Neuronal stem cell (in vitro differentiated cells): ENCODE results near the gene KDM4C.

Experiments used
- DNase-seq: peaks from one replicate; pipeline ENCODE4 v3.0.0-alpha.2; 2013; ENCODE audit warnings: low spot score
- H2AFZ ChIP-seq: one replicate; pipeline ENCODE4 v1.6.1; 2013; ENCODE audit warnings: mild to moderate bottlenecking, low read length, inconsistent platforms
- H2AK5ac ChIP-seq: 2 replicates; pipeline ENCODE4 v1.6.1; 2013; ENCODE audit warnings: low read depth, mild to moderate bottlenecking, inconsistent platforms, low read length, moderate library complexity, mixed read lengths
- H2BK120ac ChIP-seq: 2 replicates; pipeline ENCODE4 v1.6.1; 2013; ENCODE audit warnings: low read depth, mild to moderate bottlenecking, inconsistent platforms, low read length, moderate library complexity, mixed read lengths
- H2BK12ac ChIP-seq: one replicate; pipeline ENCODE4 v1.6.1; 2013; ENCODE audit warnings: low read length, inconsistent platforms
- H2BK15ac ChIP-seq: 2 replicates; pipeline ENCODE4 v1.6.1; 2013; ENCODE audit warnings: mild to moderate bottlenecking, low read length, inconsistent platforms, mixed read lengths
- H2BK5ac ChIP-seq: one replicate; pipeline ENCODE4 v1.6.1; 2013; ENCODE audit warnings: inconsistent platforms, mild to moderate bottlenecking, low read length, moderate library complexity
- H3K14ac ChIP-seq: one replicate; pipeline ENCODE4 v1.6.1; 2013; ENCODE audit warnings: low read length, inconsistent platforms
- H3K18ac ChIP-seq: 2 replicates; pipeline ENCODE4 v1.6.1; 2013; ENCODE audit warnings: low read length, inconsistent platforms
- H3K23ac ChIP-seq: 2 replicates; pipeline ENCODE4 v1.6.1; 2013; ENCODE audit warnings: low read depth, mild to moderate bottlenecking, mixed read lengths, low read length, inconsistent platforms; ENCODE audit not compliant: poor library complexity
- H3K27ac ChIP-seq: replicated peaks from 3 replicates; pipeline ENCODE4 v1.5.1; 2013; ENCODE audit warnings: low read length, inconsistent platforms
- H3K27me3 ChIP-seq, 3 experiments: 2 replicates each; pipeline ENCODE4 v1.6.1; 2013; ENCODE audit warnings: low read length in 3 of 3, mild to moderate bottlenecking in 2 of 3, inconsistent platforms in 1 of 3, low read depth in 1 of 3, mixed read lengths in 1 of 3, moderate library complexity in 1 of 3; ENCODE audit not compliant: control insufficient read depth in 3 of 3, insufficient read depth in 3 of 3
- H3K36me3 ChIP-seq, 2 donors: replicated peaks in 1 of 2; 2 replicates each; pipeline ENCODE4 v1.6.1; 2013; ENCODE audit warnings: low read length in 2 of 2; ENCODE audit not compliant: control insufficient read depth in 2 of 2, insufficient read depth in 2 of 2
- H3K4ac ChIP-seq: 2 replicates; pipeline ENCODE4 v1.6.1; 2013; ENCODE audit warnings: inconsistent platforms, mild to moderate bottlenecking, low read length, moderate library complexity
- H3K4me1 ChIP-seq, 2 donors: 1 replicate in 1 of 2; 2 replicates in 1 of 2; pipeline ENCODE4 v1.6.1; 2013; ENCODE audit warnings: low read length in 2 of 2, low read depth in 1 of 2; ENCODE audit not compliant: control insufficient read depth in 2 of 2, insufficient read depth in 1 of 2
- H3K4me2 ChIP-seq: one replicate; pipeline ENCODE4 v1.6.1; 2013; ENCODE audit warnings: mild to moderate bottlenecking, low read length, inconsistent platforms; ENCODE audit not compliant: insufficient read depth, poor library complexity, severe bottlenecking
- H3K4me3 ChIP-seq, 2 donors: 2 replicates each; pipeline ENCODE4 v1.5.1; 2013; ENCODE audit warnings: low read length in 2 of 2, mild to moderate bottlenecking in 2 of 2, inconsistent platforms in 1 of 2, moderate library complexity in 1 of 2
- H3K79me1 ChIP-seq: one replicate; pipeline ENCODE4 v1.6.1; 2013; ENCODE audit warnings: low read depth, mild to moderate bottlenecking, inconsistent platforms, low read length, moderate library complexity
- H3K9ac ChIP-seq: one replicate; pipeline ENCODE4 v1.6.1; 2013; ENCODE audit warnings: mild to moderate bottlenecking, low read depth, low read length, inconsistent platforms; ENCODE audit not compliant: poor library complexity
- H3K9me3 ChIP-seq, 2 donors: replicated peaks in 1 of 2; 2 replicates each; pipeline versions ENCODE3 to v1.6.1; 2013; ENCODE audit warnings: low read length in 2 of 2, mild to moderate bottlenecking in 2 of 2, inconsistent platforms in 1 of 2, low read depth in 1 of 2, mixed read lengths in 1 of 2, moderate library complexity in 1 of 2; ENCODE audit not compliant: control insufficient read depth in 2 of 2, insufficient read depth in 1 of 2
- H4K8ac ChIP-seq: one replicate; pipeline ENCODE4 v1.6.1; 2013; ENCODE audit warnings: low read depth, mild to moderate bottlenecking, inconsistent platforms, low read length, moderate library complexity
- H4K91ac ChIP-seq: one replicate; pipeline ENCODE4 v1.6.1; 2013; ENCODE audit warnings: low read length, low read depth, mild to moderate bottlenecking, inconsistent platforms; ENCODE audit not compliant: poor library complexity
- WGBS, 2 donors: extraction: QIAGEN DNeasy Blood & Tissue Kit; methylation state at CpG; one replicate each; pipeline ENCODE4 v1.1.7; 2013; ENCODE audit warnings: missing lambda C conversion rate in 2 of 2, mixed read lengths in 1 of 2; ENCODE audit not compliant: insufficient read length in 2 of 2, insufficient replicate concordance in 1 of 2; ENCODE audit errors: extremely low coverage in 2 of 2; 5-methylcytosine and 5-hydroxymethylcytosine counted together

KDM4C gene

GRCh38 chr9:6758248-6758497 is 400 bp downstream of the KDM4C start:
- H3K27ac ChIP-seq: peak overlapping the region; percentile 35
- H2BK120ac ChIP-seq: no peak overlapping the region
- no CpG with 5 or more reads among the region's 35 CpGs for WGBS, 2 donors
- H3K18ac ChIP-seq: peak overlapping the region; percentile 19
- no peak for DNase-seq
- peak overlapping the region; percentile 92 for H2AFZ ChIP-seq
- H3K27me3 ChIP-seq: no peaks in the 10 kb centered on the region
- no peak overlapping the region for H3K4ac ChIP-seq
- H3K79me1 ChIP-seq: no peaks in the 10 kb centered on the region
- peak overlapping the region; percentile 60 for H3K9ac ChIP-seq
- peak overlapping the region; percentile 66 to 88 for H3K4me3 ChIP-seq
- no peak overlapping the region for H2BK5ac ChIP-seq
- peak overlapping the region; percentile 65 for H3K23ac ChIP-seq
- peak overlapping the region; percentile 49 for H2BK15ac ChIP-seq
- H3K4me2 ChIP-seq: peak overlapping the region; percentile 80
- H3K36me3 ChIP-seq: no peaks in the 10 kb centered on the region
- H2AK5ac ChIP-seq: no peak overlapping the region
- no peak overlapping the region for H3K14ac ChIP-seq
- H3K9me3 ChIP-seq: peaks cover 0 to 1% of the 10 kb centered on the region in 2 donors
- H4K91ac ChIP-seq: no peak overlapping the region
- H3K4me1 ChIP-seq: peaks cover 2 to 4% of the 10 kb centered on the region in 2 donors
- no peak overlapping the region for H4K8ac ChIP-seq
- no peak overlapping the region for H2BK12ac ChIP-seq

- H3K9ac ChIP-seq: peak overlapping the region; percentile 60
- peaks cover 2 to 4% of the 10 kb centered on the region in 2 donors for H3K4me1 ChIP-seq
- peak overlapping the region; percentile 35 for H3K27ac ChIP-seq
- peak overlapping the region; percentile 92 for H2AFZ ChIP-seq
- H3K9me3 ChIP-seq: peaks cover 0 to 4% of the 10 kb centered on the region in 2 donors
- peak; percentile 51 for DNase-seq
- peak overlapping the region; percentile 80 for H3K4me2 ChIP-seq
- H2BK5ac ChIP-seq: no peak overlapping the region
- H3K4me3 ChIP-seq: peak overlapping the region; percentile 66 to 88
- H3K4ac ChIP-seq: no peak overlapping the region
- no peak overlapping the region for H2AK5ac ChIP-seq
- no peak overlapping the region for H4K8ac ChIP-seq
- no peak overlapping the region for H2BK12ac ChIP-seq
- H2BK120ac ChIP-seq: no peak overlapping the region
- no CpG with 5 or more reads among the region's 42 CpGs for WGBS, 2 donors
- no peaks in the 10 kb centered on the region for H3K79me1 ChIP-seq
- H3K18ac ChIP-seq: peak overlapping the region; percentile 32
- no peak overlapping the region for H3K14ac ChIP-seq
- H3K27me3 ChIP-seq: no peaks in the 10 kb centered on the region
- H4K91ac ChIP-seq: no peak overlapping the region
- H3K23ac ChIP-seq: no peak overlapping the region
- H2BK15ac ChIP-seq: no peak overlapping the region
- H3K36me3 ChIP-seq: no peaks in the 10 kb centered on the region
These were observed 868 bp downstream of the KDM4C start for GRCh38 chr9:6758498-6759184.

GRCh38 chr9:6759185-6759977 is 1.6 kb downstream of the KDM4C start:
- H3K14ac ChIP-seq: no peak overlapping the region
- no peak overlapping the region for H4K8ac ChIP-seq
- H2BK5ac ChIP-seq: no peak overlapping the region
- DNase-seq: no peak
- H3K23ac ChIP-seq: no peak overlapping the region
- no peak overlapping the region for H2AK5ac ChIP-seq
- H3K36me3 ChIP-seq: no peaks in the 10 kb centered on the region
- H2BK15ac ChIP-seq: no peak overlapping the region
- no peak overlapping the region for H3K4ac ChIP-seq
- no peak overlapping the region for H2BK12ac ChIP-seq
- no peak overlapping the region for H3K9ac ChIP-seq
- no peaks in the 10 kb centered on the region for H3K27me3 ChIP-seq
- H3K18ac ChIP-seq: no peak overlapping the region
- H3K79me1 ChIP-seq: no peaks in the 10 kb centered on the region
- H3K4me1 ChIP-seq: peaks cover 2 to 4% of the 10 kb centered on the region in 2 donors
- no peak overlapping the region for H4K91ac ChIP-seq
- peak overlapping the region; percentile 66 to 88 for H3K4me3 ChIP-seq
- H3K27ac ChIP-seq: no peak overlapping the region
- H2AFZ ChIP-seq: peak overlapping the region; percentile 92
- no CpG with 5 or more reads among the region's 27 CpGs for WGBS, 2 donors
- H3K4me2 ChIP-seq: peak overlapping the region; percentile 80
- peaks cover 0 to 4% of the 10 kb centered on the region in 2 donors for H3K9me3 ChIP-seq
- H2BK120ac ChIP-seq: no peak overlapping the region

- WGBS, 2 donors: no CpG with 5 or more reads among the region's 4 CpGs
These were observed 3.5 kb downstream of the KDM4C start for GRCh38 chr9:6761306-6761705.

More at GRCh38 chr9:6761306-6761705, 3.5 kb downstream of the KDM4C start:
- H3K79me1 ChIP-seq: no peaks in the 10 kb centered on the region
- no peak overlapping the region for H4K8ac ChIP-seq
- no peak overlapping the region for H4K91ac ChIP-seq
- no peak overlapping the region for H2BK15ac ChIP-seq
- H2BK120ac ChIP-seq: no peak overlapping the region
- no peaks in the 10 kb centered on the region for H3K36me3 ChIP-seq
- no peak overlapping the region for H3K14ac ChIP-seq
- H3K23ac ChIP-seq: no peak overlapping the region
- H3K4ac ChIP-seq: no peak overlapping the region
- no peak overlapping the region for H2AK5ac ChIP-seq
- no peak overlapping the region for H3K4me3 ChIP-seq
- H3K4me1 ChIP-seq: peaks cover 2 to 4% of the 10 kb centered on the region in 2 donors
- no peaks in the 10 kb centered on the region for H3K27me3 ChIP-seq
- no peak overlapping the region for H3K18ac ChIP-seq
- DNase-seq: no peak
- peaks cover 0 to 4% of the 10 kb centered on the region in 2 donors for H3K9me3 ChIP-seq
- no peak overlapping the region for H2BK12ac ChIP-seq
- no peak overlapping the region for H2AFZ ChIP-seq
- H3K9ac ChIP-seq: no peak overlapping the region
- peak overlapping the region; percentile 31 for H3K27ac ChIP-seq
- H2BK5ac ChIP-seq: no peak overlapping the region
- no peak overlapping the region for H3K4me2 ChIP-seq
